ENCODE results near the gene ZNF648.
A peak's percentile ranks its signal among the peaks of the same experiment; 100 is the strongest.

Gene ZNF648

GRCh38 chr1:182062223-182062622 is 711 bp upstream of the ZNF648 start:
- no peak overlapping the region for H3K4me3 ChIP-seq (ENCODE audit: low read length)
- TF ChIP-seq CTCF (conservative IDR thresholded peaks at IDR 0.05; ENCODE audit: low read depth, low read length) = no peak
- no peak for DNase-seq (ENCODE audit: low read depth)

DNA sequence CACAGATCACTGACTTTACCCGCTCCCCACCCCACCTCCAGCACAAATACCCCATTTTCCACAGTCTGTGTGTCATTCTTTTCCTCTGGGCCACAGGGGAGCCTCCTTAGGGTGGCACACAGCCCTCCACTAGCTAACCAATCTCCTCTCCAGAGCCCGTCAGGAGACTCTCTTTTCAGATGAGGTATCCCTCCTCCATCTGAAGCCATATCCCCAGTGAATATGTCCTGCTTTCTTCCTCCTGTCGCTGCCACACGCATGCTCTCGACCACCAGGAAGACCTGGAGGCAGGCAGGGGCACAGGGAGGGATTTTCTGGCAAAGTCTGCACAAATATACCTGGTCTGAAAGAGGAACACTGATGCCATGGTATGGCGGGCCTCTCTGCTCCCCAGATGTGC is 635 bp downstream of the ZNF648 start:
- no peak for DNase-seq (ENCODE audit: low read depth)
- TF ChIP-seq CTCF (conservative IDR thresholded peaks at IDR 0.05; ENCODE audit: low read depth, low read length) = no peak
- no peak overlapping the region for H3K4me3 ChIP-seq (ENCODE audit: low read length)

GRCh38 chr1:182059936-182060335 is 1.6 kb downstream of the ZNF648 start:
- no peak for DNase-seq (ENCODE audit: low read depth)
- no peak for TF ChIP-seq CTCF (conservative IDR thresholded peaks at IDR 0.05; ENCODE audit: low read depth, low read length)
- no peak overlapping the region for H3K4me3 ChIP-seq (ENCODE audit: low read length)

- no peak overlapping the region for H3K4me3 ChIP-seq (ENCODE audit: low read length)
- TF ChIP-seq CTCF (conservative IDR thresholded peaks at IDR 0.05; ENCODE audit: low read depth, low read length) = no peak
- DNase-seq (ENCODE audit: low read depth) = no peak
Measured at GRCh38 chr1:182056601-182057366, 4.7 kb downstream of the ZNF648 start.

- H3K4me3 ChIP-seq (ENCODE audit: low read length) = no peak overlapping the region
- TF ChIP-seq CTCF (conservative IDR thresholded peaks at IDR 0.05; ENCODE audit: low read depth, low read length) = peak; percentile 57
- no peak for DNase-seq (ENCODE audit: low read depth)
Measured at GRCh38 chr1:182054698-182055326, 6.7 kb downstream of the ZNF648 start.

- H3K4me3 ChIP-seq (ENCODE audit: low read length) = no peak overlapping the region
- DNase-seq (ENCODE audit: low read depth) = no peak
- TF ChIP-seq CTCF (conservative IDR thresholded peaks at IDR 0.05; ENCODE audit: low read depth, low read length) = no peak
Measured at GRCh38 chr1:182052355-182052754, 9.2 kb downstream of the ZNF648 start.

DNA sequence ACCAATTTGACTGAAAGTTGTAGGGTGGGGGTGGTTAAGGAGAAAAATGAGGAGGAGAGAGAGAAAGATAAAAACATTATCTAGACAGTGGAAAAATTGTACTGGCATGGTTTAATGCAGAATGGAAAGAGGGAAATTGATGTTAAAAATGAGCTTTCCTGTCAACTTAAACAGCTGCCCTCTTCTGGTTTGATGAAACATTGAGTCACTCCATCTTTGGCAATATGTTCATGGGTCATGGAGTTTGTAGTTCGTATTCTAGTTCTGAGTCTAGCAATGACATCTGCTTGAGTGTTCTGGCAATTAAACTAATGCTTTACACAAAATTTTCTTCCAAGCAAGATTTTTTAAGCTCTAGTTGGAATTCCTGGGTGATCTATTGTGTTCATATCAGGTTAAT is 9.6 kb downstream of the ZNF648 start:
- no peak for DNase-seq (ENCODE audit: low read depth)
- no peak overlapping the region for H3K4me3 ChIP-seq (ENCODE audit: low read length)
- peak; percentile 4 for TF ChIP-seq CTCF (conservative IDR thresholded peaks at IDR 0.05; ENCODE audit: low read depth, low read length)
